ENCODE measurements around the gene GDA.

GDA gene

GRCh38 chr9:72137697-72138365, 11.4 kb upstream of the GDA start:
- DNase-seq (ENCODE audit: low read depth in 1 of 2, low spot score in 1 of 2), result no peak
- in situ Hi-C loops (cut with HindIII; ENCODE audit: low pct_unique_long_range_greater_than_20kb, low sequenced_read_pairs), result no loop called here
- no peak for TF ChIP-seq JUND (IDR thresholded peaks at IDR 0.05; ENCODE audit: low read depth)

GRCh38 chr9:72139226-72139625, 10.0 kb upstream of the GDA start:
- TF ChIP-seq JUND (IDR thresholded peaks at IDR 0.05; ENCODE audit: low read depth), result no peak
- in situ Hi-C loops (cut with HindIII; ENCODE audit: low pct_unique_long_range_greater_than_20kb, low sequenced_read_pairs), result no loop called here
- DNase-seq (ENCODE audit: low read depth in 1 of 2, low spot score in 1 of 2), result no peak

- in situ Hi-C loops (cut with HindIII; ENCODE audit: low pct_unique_long_range_greater_than_20kb, low sequenced_read_pairs), result no loop called here
- no peak for DNase-seq (ENCODE audit: low read depth in 1 of 2, low spot score in 1 of 2)
Measured at GRCh38 chr9:72140586-72140985, 8.7 kb upstream of the GDA start.

GRCh38 chr9:72141484-72141883, 7.8 kb upstream of the GDA start:
- DNase-seq (ENCODE audit: low read depth in 1 of 2, low spot score in 1 of 2), result peak in 1 of 2 experiments; percentile 7
- in situ Hi-C loops (cut with HindIII; ENCODE audit: low pct_unique_long_range_greater_than_20kb, low sequenced_read_pairs), result no loop called here
- TF ChIP-seq JUND (IDR thresholded peaks at IDR 0.05; ENCODE audit: low read depth), result no peak

More at GRCh38 chr9:72140586-72140985, 8.7 kb upstream of the GDA start:
- TF ChIP-seq JUND (IDR thresholded peaks at IDR 0.05; ENCODE audit: low read depth), result no peak

GRCh38 chr9:72144756-72145492, 4.3 kb upstream of the GDA start:
- in situ Hi-C loops (cut with HindIII; ENCODE audit: low pct_unique_long_range_greater_than_20kb, low sequenced_read_pairs), result no loop called here
- no peak for DNase-seq (ENCODE audit: low read depth in 1 of 2, low spot score in 1 of 2)
- no peak for TF ChIP-seq JUND (IDR thresholded peaks at IDR 0.05; ENCODE audit: low read depth)

- in situ Hi-C loops (cut with HindIII; ENCODE audit: low pct_unique_long_range_greater_than_20kb, low sequenced_read_pairs), result no loop called here
- TF ChIP-seq JUND (IDR thresholded peaks at IDR 0.05; ENCODE audit: low read depth), result no peak
- DNase-seq (ENCODE audit: low read depth in 1 of 2, low spot score in 1 of 2), result no peak
Measured at GRCh38 chr9:72145733-72146505, 3.3 kb upstream of the GDA start.

- no peak for TF ChIP-seq JUND (IDR thresholded peaks at IDR 0.05; ENCODE audit: low read depth)
- DNase-seq (ENCODE audit: low read depth in 1 of 2, low spot score in 1 of 2), result no peak
- in situ Hi-C loops (cut with HindIII; ENCODE audit: low pct_unique_long_range_greater_than_20kb, low sequenced_read_pairs), result no loop called here
Measured at GRCh38 chr9:72147676-72148075, 1.6 kb upstream of the GDA start.

- DNase-seq (ENCODE audit: low read depth in 1 of 2, low spot score in 1 of 2), result no peak
- no peak for TF ChIP-seq JUND (IDR thresholded peaks at IDR 0.05; ENCODE audit: low read depth)
- in situ Hi-C loops (cut with HindIII; ENCODE audit: low pct_unique_long_range_greater_than_20kb, low sequenced_read_pairs), result no loop called here
Measured at GRCh38 chr9:72150127-72150526, 887 bp downstream of the GDA start.

- DNase-seq (ENCODE audit: low read depth in 1 of 2, low spot score in 1 of 2), result no peak
- TF ChIP-seq JUND (IDR thresholded peaks at IDR 0.05; ENCODE audit: low read depth), result no peak
- in situ Hi-C loops (cut with HindIII; ENCODE audit: low pct_unique_long_range_greater_than_20kb, low sequenced_read_pairs), result no loop called here
Measured at GRCh38 chr9:72150661-72151060, 1.4 kb downstream of the GDA start.

GRCh38 chr9:72151104-72151503, 1.9 kb downstream of the GDA start:
- TF ChIP-seq JUND (IDR thresholded peaks at IDR 0.05; ENCODE audit: low read depth), result no peak
- in situ Hi-C loops (cut with HindIII; ENCODE audit: low pct_unique_long_range_greater_than_20kb, low sequenced_read_pairs), result no loop called here
- DNase-seq (ENCODE audit: low read depth in 1 of 2, low spot score in 1 of 2), result no peak

GRCh38 chr9:72154468-72155285, 5.4 kb downstream of the GDA start:
- no peak for DNase-seq (ENCODE audit: low read depth in 1 of 2, low spot score in 1 of 2)
- in situ Hi-C loops (cut with HindIII; ENCODE audit: low pct_unique_long_range_greater_than_20kb, low sequenced_read_pairs), result no loop called here
- no peak for TF ChIP-seq JUND (IDR thresholded peaks at IDR 0.05; ENCODE audit: low read depth)

- TF ChIP-seq JUND (IDR thresholded peaks at IDR 0.05; ENCODE audit: low read depth), result no peak
- in situ Hi-C loops (cut with HindIII; ENCODE audit: low pct_unique_long_range_greater_than_20kb, low sequenced_read_pairs), result no loop called here
- no peak for DNase-seq (ENCODE audit: low read depth in 1 of 2, low spot score in 1 of 2)
Measured at GRCh38 chr9:72155301-72155700, 6.1 kb downstream of the GDA start.

All from T47D (cell line).